HepG2 (cell line): ENCODE results near the gene ZNF814. TPM values are rescaled to one million over a fixed set of nuclear protein-coding genes. Genes with fewer than 3 reads are reported as not detected.
A peak's percentile ranks its signal among the peaks of the same experiment; 100 is the strongest.

Experiments
- AHDC1 ChIP-seq: sonication (generic); formaldehyde crosslinking; IDR thresholded peaks from 2 replicates; pipeline ENCODE4 v1.5.1; 2020; ENCODE audit warnings: mild to moderate bottlenecking, missing genetic modification reagents, borderline replicate concordance
- ARID5B ChIP-seq: IDR thresholded peaks from 2 replicates; pipeline ENCODE4 v1.4.0; 2020; ENCODE audit warnings: mild to moderate bottlenecking, missing genetic modification reagents
- FIP1L1 ChIP-seq: fragments of 200-400 bp; formaldehyde crosslinking; IDR thresholded peaks from 2 replicates; pipeline ENCODE4 v1.6.1; 2018; ENCODE audit warnings: low read depth, mild to moderate bottlenecking, low read length, moderate library complexity, borderline replicate concordance; ENCODE audit not compliant: insufficient read depth
- IKZF4 ChIP-seq: sonication (generic); formaldehyde crosslinking; IDR thresholded peaks from 2 replicates; pipeline ENCODE4 v1.5.1; 2020; ENCODE audit warnings: borderline replicate concordance, mild to moderate bottlenecking, low read depth, missing genetic modification reagents; ENCODE audit errors: not compliant biosample characterization
- MAF1 ChIP-seq: sonication (generic); formaldehyde crosslinking; IDR thresholded peaks from 2 replicates; pipeline ENCODE4 v1.5.0; 2020; ENCODE audit warnings: missing genetic modification reagents, borderline replicate concordance
- PRPF4 ChIP-seq: fragments of 200-400 bp; formaldehyde crosslinking; IDR thresholded peaks from 2 replicates; pipeline ENCODE4 v1.6.1; 2016; ENCODE audit warnings: low read length, low read depth; ENCODE audit not compliant: poor library complexity, severe bottlenecking
- SMYD3 ChIP-seq: sonication (generic); formaldehyde crosslinking; IDR thresholded peaks from 2 replicates; pipeline ENCODE4 v1.8.1; 2023; ENCODE audit warnings: mild to moderate bottlenecking, missing genetic modification reagents
- TIGD3 ChIP-seq: sonication (generic); formaldehyde crosslinking; IDR thresholded peaks from 2 replicates; pipeline ENCODE4 v1.5.1; 2020; ENCODE audit warnings: mild to moderate bottlenecking, missing genetic modification reagents, borderline replicate concordance
- TP53 ChIP-seq: sonication (generic); formaldehyde crosslinking; conservative IDR thresholded peaks from 2 replicates; pipeline ENCODE4 v1.4.0; 2020; ENCODE audit warnings: missing genetic modification reagents
- ZIK1 ChIP-seq: sonication (generic); formaldehyde crosslinking; IDR thresholded peaks from 2 replicates; pipeline ENCODE4 v1.5.0; 2020; ENCODE audit warnings: mild to moderate bottlenecking, low read depth, missing genetic modification reagents, borderline replicate concordance
- ZKSCAN5 ChIP-seq: sonication (generic); formaldehyde crosslinking; IDR thresholded peaks from 2 replicates; pipeline ENCODE4 v1.5.1; 2020; ENCODE audit warnings: mild to moderate bottlenecking, missing genetic modification reagents
- ZNF414 ChIP-seq: sonication (generic); formaldehyde crosslinking; IDR thresholded peaks from 2 replicates; pipeline ENCODE4 v1.5.0; 2020; ENCODE audit warnings: missing genetic modification reagents
- ZNF569 ChIP-seq: sonication (generic); formaldehyde crosslinking; IDR thresholded peaks from 2 replicates; pipeline ENCODE4 v1.5.0; 2020; ENCODE audit warnings: mild to moderate bottlenecking, missing genetic modification reagents, moderate library complexity, borderline replicate concordance
- ZNF580 ChIP-seq: IDR thresholded peaks from 2 replicates; pipeline ENCODE4 v1.6.1; 2016; ENCODE audit warnings: low read depth, borderline replicate concordance
- ZNF605 ChIP-seq: sonication (generic); formaldehyde crosslinking; IDR thresholded peaks from 2 replicates; pipeline ENCODE4 v1.8.0; 2022; ENCODE audit warnings: mild to moderate bottlenecking, missing genetic modification reagents
- polyA plus RNA-seq, 8 experiments: library from polyadenylated mRNA; depleted of rRNA in 3 of 8; stranded (reverse) in 7 of 8; unstranded in 1 of 8; fragments of >200 nt; fragmentation: Illumina TruSeq in 4 of 8; extraction: Trizol in 4 of 8; gene quantifications; 2 replicates each; pipeline versions ENCODE4 v1.2.1 to v1.2.3, GENCODE V29; 2011 to 2016; ENCODE audit warnings: low read depth in 4 of 8, missing spikeins in 1 of 8, mixed read lengths in 1 of 8; ENCODE audit not compliant: insufficient read depth in 1 of 8
- total RNA-seq, 5 experiments: library from RNA; depleted of rRNA; stranded (reverse); fragments of >200 nt; fragmentation: Illumina TruSeq; extraction: Trizol; gene quantifications; 2 replicates each; pipeline ENCODE4 v1.2.3, GENCODE V29; 2016; ENCODE audit warnings: low read depth in 1 of 5

The ZNF814 gene
- total and polyA plus RNA-seq, 2 of the 13 experiments (the other 11 are each of a cell fraction or from before 2014, with no cell fraction given) = 2.5 to 3.4 TPM

GRCh38 chr19:57819475-57820148 is 69.2 kb downstream of the ZNF814 start (continued):
- TF ChIP-seq MAF1 (CRISPR knock-in tag) (peak; percentile 62; the same call in 1 of the 2 replicates), ZKSCAN5 (no peak), ARID5B (CRISPR knock-in tag) (no peak; the same call in none of the 2 replicates), ZNF569 (CRISPR knock-in tag) (no peak), FIP1L1 (no peak), TIGD3 (CRISPR knock-in tag) (no peak), ZIK1 (0 out of 2 replicates have a peak, but pooled peaks have one; percentile 38), ZNF414 (CRISPR knock-in tag) (peak; percentile 71; the same call in 1 of the 2 replicates), PRPF4 (no peak), IKZF4 (CRISPR knock-in tag) (no peak), ZNF580 (CRISPR knock-in tag) (no peak; the same call in 1 of the 2 replicates), SMYD3 (CRISPR knock-in tag) (peak; percentile 42; the same call in 1 of the 2 replicates), ZNF605 (CRISPR knock-in tag) (0 out of 2 replicates have a peak, but pooled peaks have one; percentile 76), TP53 (CRISPR knock-in tag) (no peak; the same call in 1 of the 2 replicates), AHDC1 (CRISPR knock-in tag) (peak; percentile 37; the same call in 1 of the 2 replicates)
